HepG2 (cell line): ENCODE measurements around the gene RAPGEF5. TPM values are rescaled to one million over a fixed set of nuclear protein-coding genes. Genes with fewer than 3 reads are reported as not detected.

Source experiments
- CEBPG ChIP-seq: IDR thresholded peaks from 2 replicates; pipeline ENCODE4 v1.6.1; 2016
- CREM ChIP-seq, 2 experiments: sonication (generic) in 1 of 2; formaldehyde crosslinking in 1 of 2; IDR thresholded peaks; 2 replicates each; pipeline versions ENCODE4 v1.4.0 to v1.6.1; 2016 to 2020; ENCODE audit warnings: antibody characterized with exemption in 1 of 2, mild to moderate bottlenecking in 1 of 2, missing genetic modification reagents in 1 of 2
- ELF3 ChIP-seq: IDR thresholded peaks from 2 replicates; pipeline ENCODE4 v1.6.1; 2016; ENCODE audit warnings: missing genetic modification reagents, missing compliant biosample characterization
- HDAC1 ChIP-seq: sonication (generic); formaldehyde crosslinking; IDR thresholded peaks from 2 replicates; pipeline ENCODE4 v1.5.1; 2020; ENCODE audit warnings: mild to moderate bottlenecking, missing genetic modification reagents
- HMG20A ChIP-seq: IDR thresholded peaks from 2 replicates; pipeline ENCODE4 v1.6.1; 2016; ENCODE audit warnings: borderline replicate concordance
- MTF1 ChIP-seq: sonication (generic); formaldehyde crosslinking; IDR thresholded peaks from 2 replicates; pipeline ENCODE4 v1.5.0; 2020; ENCODE audit warnings: missing genetic modification reagents
- ZNF652 ChIP-seq: IDR thresholded peaks from 2 replicates; pipeline ENCODE4 v1.6.1; 2016; ENCODE audit warnings: low read depth, borderline replicate concordance
- ZNF674 ChIP-seq: sonication (generic); formaldehyde crosslinking; IDR thresholded peaks from 2 replicates; pipeline ENCODE4 v1.5.0; 2020; ENCODE audit warnings: low read depth, mild to moderate bottlenecking, missing genetic modification reagents
- ZNF709 ChIP-seq: sonication (generic); formaldehyde crosslinking; IDR thresholded peaks from 2 replicates; pipeline ENCODE4 v1.5.0; 2020; ENCODE audit warnings: mild to moderate bottlenecking, missing genetic modification reagents
- ZNF792 ChIP-seq: IDR thresholded peaks from 2 replicates; pipeline ENCODE4 v1.6.1; 2016
- polyA plus RNA-seq, 8 experiments: library from polyadenylated mRNA; depleted of rRNA in 3 of 8; stranded (reverse) in 7 of 8; unstranded in 1 of 8; fragments of >200 nt; fragmentation: Illumina TruSeq in 4 of 8; extraction: Trizol in 4 of 8; gene quantifications; 2 replicates each; pipeline versions ENCODE4 v1.2.1 to v1.2.3, GENCODE V29; 2011 to 2016; ENCODE audit warnings: low read depth in 4 of 8, missing spikeins in 1 of 8, mixed read lengths in 1 of 8; ENCODE audit not compliant: insufficient read depth in 1 of 8
- total RNA-seq, 5 experiments: library from RNA; depleted of rRNA; stranded (reverse); fragments of >200 nt; fragmentation: Illumina TruSeq; extraction: Trizol; gene quantifications; 2 replicates each; pipeline ENCODE4 v1.2.3, GENCODE V29; 2016; ENCODE audit warnings: low read depth in 1 of 5
- TF ChIP-seq, protein P1 (sequence below): sonication (generic); formaldehyde crosslinking; IDR thresholded peaks from 2 replicates; pipeline ENCODE4 v1.4.0; 2020; ENCODE audit warnings: missing genetic modification reagents, borderline replicate concordance
- TF ChIP-seq, protein P2 (sequence below): sonication (generic); formaldehyde crosslinking; IDR thresholded peaks from 2 replicates; pipeline ENCODE4 v1.5.1; 2020; ENCODE audit warnings: mild to moderate bottlenecking, missing genetic modification reagents, moderate library complexity
- TF ChIP-seq, protein P3 (sequence below): IDR thresholded peaks from 2 replicates; pipeline ENCODE4 v1.6.1; 2012; ENCODE audit warnings: low read depth, low read length, improper control_type of control experiment
- TF ChIP-seq, protein P4 (sequence below): sonication (generic); formaldehyde crosslinking; IDR thresholded peaks from 2 replicates; pipeline ENCODE4 v1.4.0; 2020; ENCODE audit warnings: missing genetic modification reagents, mild to moderate bottlenecking, borderline replicate concordance
- TF ChIP-seq, protein P5 (sequence below): sonication (generic); formaldehyde crosslinking; IDR thresholded peaks from 2 replicates; pipeline ENCODE4 v1.4.0; 2020; ENCODE audit warnings: mild to moderate bottlenecking, missing genetic modification reagents, borderline replicate concordance

RAPGEF5 gene
- total and polyA plus RNA-seq, 2 of the 13 experiments (the other 11 are each of a cell fraction or from before 2014, with no cell fraction given) = 17.1 to 23.4 TPM

DNA sequence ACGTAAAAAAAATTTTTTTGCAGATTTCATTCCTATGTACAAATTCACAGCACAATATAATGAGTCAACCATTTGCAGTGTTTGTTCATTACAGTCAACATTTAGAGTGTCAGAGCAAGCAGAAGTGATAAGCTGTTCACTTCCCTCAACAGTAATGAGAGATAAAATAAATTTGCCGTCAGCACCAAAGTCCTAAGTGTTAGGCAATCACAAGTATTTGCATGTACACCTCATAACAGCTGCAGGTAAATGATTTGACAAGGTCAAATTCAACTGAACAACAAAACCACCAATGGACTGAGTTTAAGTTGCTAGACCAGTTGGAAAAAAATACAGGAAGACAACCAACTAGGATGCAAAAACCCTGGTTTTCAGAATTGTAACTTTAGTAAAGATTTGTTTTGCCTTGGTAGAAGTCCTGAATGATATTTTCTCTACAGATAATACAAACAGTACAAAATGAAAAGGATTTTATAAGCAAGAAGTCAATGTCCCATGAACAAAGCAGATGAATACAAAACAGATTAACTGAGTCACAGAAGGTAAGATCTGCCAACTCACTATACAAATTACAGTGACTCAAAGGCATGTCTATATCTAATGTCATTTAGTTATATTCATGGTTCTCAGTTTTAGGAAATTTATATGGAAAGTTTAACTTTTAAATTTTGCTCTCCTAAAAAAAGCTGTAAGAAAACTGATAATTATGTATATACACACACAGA, 10.4 kb downstream of the RAPGEF5 start (continued):
- TF ChIP-seq, protein P1, sequence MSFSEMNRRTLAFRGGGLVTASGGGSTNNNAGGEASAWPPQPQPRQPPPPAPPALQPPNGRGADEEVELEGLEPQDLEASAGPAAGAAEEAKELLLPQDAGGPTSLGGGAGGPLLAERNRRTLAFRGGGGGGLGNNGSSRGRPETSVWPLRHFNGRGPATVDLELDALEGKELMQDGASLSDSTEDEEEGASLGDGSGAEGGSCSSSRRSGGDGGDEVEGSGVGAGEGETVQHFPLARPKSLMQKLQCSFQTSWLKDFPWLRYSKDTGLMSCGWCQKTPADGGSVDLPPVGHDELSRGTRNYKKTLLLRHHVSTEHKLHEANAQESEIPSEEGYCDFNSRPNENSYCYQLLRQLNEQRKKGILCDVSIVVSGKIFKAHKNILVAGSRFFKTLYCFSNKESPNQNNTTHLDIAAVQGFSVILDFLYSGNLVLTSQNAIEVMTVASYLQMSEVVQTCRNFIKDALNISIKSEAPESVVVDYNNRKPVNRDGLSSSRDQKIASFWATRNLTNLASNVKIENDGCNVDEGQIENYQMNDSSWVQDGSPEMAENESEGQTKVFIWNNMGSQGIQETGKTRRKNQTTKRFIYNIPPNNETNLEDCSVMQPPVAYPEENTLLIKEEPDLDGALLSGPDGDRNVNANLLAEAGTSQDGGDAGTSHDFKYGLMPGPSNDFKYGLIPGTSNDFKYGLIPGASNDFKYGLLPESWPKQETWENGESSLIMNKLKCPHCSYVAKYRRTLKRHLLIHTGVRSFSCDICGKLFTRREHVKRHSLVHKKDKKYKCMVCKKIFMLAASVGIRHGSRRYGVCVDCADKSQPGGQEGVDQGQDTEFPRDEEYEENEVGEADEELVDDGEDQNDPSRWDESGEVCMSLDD (CRISPR knock-in tag) = no peak
- TF ChIP-seq ZNF792 = peak; percentile 23; the same call in 1 of the 2 replicates
- TF ChIP-seq MTF1 (CRISPR knock-in tag) = no peak
- TF ChIP-seq HDAC1 (CRISPR knock-in tag) = peak; percentile 59; the same call in 1 of the 2 replicates
- TF ChIP-seq, protein P2, sequence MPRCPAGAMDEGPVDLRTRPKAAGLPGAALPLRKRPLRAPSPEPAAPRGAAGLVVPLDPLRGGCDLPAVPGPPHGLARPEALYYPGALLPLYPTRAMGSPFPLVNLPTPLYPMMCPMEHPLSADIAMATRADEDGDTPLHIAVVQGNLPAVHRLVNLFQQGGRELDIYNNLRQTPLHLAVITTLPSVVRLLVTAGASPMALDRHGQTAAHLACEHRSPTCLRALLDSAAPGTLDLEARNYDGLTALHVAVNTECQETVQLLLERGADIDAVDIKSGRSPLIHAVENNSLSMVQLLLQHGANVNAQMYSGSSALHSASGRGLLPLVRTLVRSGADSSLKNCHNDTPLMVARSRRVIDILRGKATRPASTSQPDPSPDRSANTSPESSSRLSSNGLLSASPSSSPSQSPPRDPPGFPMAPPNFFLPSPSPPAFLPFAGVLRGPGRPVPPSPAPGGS = no peak
- peak; percentile 45; the same call in 1 of the 2 replicates for TF ChIP-seq HMG20A (CRISPR knock-in tag)
- TF ChIP-seq ZNF652 = no peak
- no peak for TF ChIP-seq ZNF674 (CRISPR knock-in tag)
- no peak for TF ChIP-seq ZNF709 (CRISPR knock-in tag)
- TF ChIP-seq, protein P3, sequence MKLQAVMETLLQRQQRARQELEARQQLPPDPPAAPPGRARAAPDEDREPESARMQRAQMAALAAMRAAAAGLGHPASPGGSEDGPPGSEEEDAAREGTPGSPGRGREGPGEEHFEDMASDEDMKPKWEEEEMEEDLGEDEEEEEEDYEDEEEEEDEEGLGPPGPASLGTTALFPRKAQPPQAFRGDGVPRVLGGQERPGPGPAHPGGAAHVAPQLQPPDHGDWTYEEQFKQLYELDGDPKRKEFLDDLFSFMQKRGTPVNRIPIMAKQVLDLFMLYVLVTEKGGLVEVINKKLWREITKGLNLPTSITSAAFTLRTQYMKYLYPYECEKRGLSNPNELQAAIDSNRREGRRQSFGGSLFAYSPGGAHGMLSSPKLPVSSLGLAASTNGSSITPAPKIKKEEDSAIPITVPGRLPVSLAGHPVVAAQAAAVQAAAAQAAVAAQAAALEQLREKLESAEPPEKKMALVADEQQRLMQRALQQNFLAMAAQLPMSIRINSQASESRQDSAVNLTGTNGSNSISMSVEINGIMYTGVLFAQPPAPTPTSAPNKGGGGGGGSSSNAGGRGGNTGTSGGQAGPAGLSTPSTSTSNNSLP = peak; percentile 84
- TF ChIP-seq, protein P4, sequence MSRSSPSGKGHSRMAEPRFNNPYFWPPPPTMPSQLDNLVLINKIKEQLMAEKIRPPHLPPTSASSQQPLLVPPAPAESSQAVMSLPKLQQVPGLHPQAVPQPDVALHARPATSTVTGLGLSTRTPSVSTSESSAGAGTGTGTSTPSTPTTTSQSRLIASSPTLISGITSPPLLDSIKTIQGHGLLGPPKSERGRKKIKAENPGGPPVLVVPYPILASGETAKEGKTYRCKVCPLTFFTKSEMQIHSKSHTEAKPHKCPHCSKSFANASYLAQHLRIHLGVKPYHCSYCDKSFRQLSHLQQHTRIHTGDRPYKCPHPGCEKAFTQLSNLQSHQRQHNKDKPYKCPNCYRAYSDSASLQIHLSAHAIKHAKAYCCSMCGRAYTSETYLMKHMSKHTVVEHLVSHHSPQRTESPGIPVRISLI (CRISPR knock-in tag) = 0 out of 2 replicates have a peak, but pooled peaks have one; percentile 21
- TF ChIP-seq CEBPG = peak; percentile 95
- TF ChIP-seq, protein P5, sequence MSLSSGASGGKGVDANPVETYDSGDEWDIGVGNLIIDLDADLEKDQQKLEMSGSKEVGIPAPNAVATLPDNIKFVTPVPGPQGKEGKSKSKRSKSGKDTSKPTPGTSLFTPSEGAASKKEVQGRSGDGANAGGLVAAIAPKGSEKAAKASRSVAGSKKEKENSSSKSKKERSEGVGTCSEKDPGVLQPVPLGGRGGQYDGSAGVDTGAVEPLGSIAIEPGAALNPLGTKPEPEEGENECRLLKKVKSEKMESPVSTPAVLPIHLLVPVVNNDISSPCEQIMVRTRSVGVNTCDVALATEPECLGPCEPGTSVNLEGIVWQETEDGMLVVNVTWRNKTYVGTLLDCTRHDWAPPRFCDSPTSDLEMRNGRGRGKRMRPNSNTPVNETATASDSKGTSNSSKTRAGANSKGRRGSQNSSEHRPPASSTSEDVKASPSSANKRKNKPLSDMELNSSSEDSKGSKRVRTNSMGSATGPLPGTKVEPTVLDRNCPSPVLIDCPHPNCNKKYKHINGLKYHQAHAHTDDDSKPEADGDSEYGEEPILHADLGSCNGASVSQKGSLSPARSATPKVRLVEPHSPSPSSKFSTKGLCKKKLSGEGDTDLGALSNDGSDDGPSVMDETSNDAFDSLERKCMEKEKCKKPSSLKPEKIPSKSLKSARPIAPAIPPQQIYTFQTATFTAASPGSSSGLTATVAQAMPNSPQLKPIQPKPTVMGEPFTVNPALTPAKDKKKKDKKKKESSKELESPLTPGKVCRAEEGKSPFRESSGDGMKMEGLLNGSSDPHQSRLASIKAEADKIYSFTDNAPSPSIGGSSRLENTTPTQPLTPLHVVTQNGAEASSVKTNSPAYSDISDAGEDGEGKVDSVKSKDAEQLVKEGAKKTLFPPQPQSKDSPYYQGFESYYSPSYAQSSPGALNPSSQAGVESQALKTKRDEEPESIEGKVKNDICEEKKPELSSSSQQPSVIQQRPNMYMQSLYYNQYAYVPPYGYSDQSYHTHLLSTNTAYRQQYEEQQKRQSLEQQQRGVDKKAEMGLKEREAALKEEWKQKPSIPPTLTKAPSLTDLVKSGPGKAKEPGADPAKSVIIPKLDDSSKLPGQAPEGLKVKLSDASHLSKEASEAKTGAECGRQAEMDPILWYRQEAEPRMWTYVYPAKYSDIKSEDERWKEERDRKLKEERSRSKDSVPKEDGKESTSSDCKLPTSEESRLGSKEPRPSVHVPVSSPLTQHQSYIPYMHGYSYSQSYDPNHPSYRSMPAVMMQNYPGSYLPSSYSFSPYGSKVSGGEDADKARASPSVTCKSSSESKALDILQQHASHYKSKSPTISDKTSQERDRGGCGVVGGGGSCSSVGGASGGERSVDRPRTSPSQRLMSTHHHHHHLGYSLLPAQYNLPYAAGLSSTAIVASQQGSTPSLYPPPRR (CRISPR knock-in tag) = peak; percentile 83
- peak; percentile 70; the same call in 1 of the 2 replicates for TF ChIP-seq ELF3 (CRISPR knock-in tag)
- TF ChIP-seq CREM (IDR thresholded peaks at IDR 0.05) = peak; percentile 78
- no peak for TF ChIP-seq CREM (CRISPR knock-in tag; IDR thresholded peaks at IDR 0.05)
